ENCODE results near the gene GIT1.

Gene GIT1

DNA sequence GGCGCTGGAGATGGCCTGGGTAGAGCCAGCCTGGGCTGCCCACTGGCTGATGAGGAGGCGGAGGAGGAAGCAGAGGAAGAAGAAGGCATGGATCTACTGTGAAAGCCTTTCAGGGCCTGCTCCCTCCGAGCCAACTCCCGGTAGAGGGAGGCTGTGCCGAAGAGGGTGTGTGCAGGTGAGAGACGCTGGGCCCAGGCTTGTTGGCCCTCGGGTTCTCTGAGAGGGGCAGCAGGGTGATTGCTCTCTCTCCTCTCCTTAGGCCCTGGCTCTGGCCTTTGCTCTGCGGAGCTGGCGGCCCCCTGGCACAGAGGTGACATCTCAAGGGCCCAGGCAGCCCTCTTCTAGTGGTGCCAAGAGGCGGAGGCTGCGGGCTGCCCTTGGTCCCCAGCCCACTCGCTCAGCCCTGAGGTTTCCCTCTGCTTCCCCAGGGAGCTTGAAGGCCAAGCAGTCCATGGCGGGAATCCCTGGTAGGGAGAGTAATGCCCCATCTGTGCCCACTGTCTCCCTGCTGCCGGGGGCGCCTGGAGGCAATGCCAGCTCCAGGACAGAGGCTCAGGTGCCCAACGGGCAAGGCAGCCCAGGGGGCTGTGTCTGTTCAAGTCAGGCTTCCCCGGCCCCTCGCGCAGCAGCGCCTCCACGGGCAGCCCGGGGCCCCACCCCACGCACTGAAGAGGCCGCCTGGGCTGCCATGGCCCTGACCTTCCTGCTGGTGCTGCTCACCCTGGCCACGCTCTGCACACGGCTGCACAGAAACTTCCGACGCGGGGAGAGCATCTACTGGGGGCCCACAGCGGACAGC lies 17.4 kb downstream of the GIT1 start:
- TF ChIP-seq, protein P1, sequence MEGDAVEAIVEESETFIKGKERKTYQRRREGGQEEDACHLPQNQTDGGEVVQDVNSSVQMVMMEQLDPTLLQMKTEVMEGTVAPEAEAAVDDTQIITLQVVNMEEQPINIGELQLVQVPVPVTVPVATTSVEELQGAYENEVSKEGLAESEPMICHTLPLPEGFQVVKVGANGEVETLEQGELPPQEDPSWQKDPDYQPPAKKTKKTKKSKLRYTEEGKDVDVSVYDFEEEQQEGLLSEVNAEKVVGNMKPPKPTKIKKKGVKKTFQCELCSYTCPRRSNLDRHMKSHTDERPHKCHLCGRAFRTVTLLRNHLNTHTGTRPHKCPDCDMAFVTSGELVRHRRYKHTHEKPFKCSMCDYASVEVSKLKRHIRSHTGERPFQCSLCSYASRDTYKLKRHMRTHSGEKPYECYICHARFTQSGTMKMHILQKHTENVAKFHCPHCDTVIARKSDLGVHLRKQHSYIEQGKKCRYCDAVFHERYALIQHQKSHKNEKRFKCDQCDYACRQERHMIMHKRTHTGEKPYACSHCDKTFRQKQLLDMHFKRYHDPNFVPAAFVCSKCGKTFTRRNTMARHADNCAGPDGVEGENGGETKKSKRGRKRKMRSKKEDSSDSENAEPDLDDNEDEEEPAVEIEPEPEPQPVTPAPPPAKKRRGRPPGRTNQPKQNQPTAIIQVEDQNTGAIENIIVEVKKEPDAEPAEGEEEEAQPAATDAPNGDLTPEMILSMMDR (IDR thresholded peaks at IDR 0.05; ENCODE audit: control insufficient read depth, insufficient read depth, low read depth, low read length, missing control alignments) = no peak
- H3K4me3 ChIP-seq (ENCODE audit: control insufficient read depth, low read depth, low read length) = no peak overlapping the region; the same call in 1 of the 2 replicates
- no peak for DNase-seq (ENCODE audit: low read depth)

DNA sequence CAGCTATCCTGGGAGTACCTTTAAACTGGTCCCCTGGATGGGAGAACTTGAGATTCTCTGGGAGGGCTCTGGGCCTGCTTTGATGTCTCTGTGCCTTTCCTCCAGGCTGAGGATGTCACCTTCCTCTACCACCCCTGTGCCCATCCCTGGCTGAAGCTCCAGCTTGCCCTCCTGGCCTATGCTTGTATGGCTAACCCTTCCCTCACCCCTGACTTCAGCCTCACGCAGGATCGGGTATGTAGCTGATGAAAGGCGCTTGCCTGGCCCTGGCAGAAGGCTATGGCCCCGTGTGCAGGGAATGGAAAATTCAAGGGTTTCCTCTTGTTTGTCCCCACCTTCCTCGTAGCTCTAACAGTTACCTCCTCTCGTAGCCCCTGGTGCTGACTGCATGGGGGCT lies 18.0 kb downstream of the GIT1 start:
- TF ChIP-seq, protein P1 (IDR thresholded peaks at IDR 0.05; ENCODE audit: control insufficient read depth, insufficient read depth, low read depth, low read length, missing control alignments) = no peak
- no peak overlapping the region for H3K4me3 ChIP-seq (ENCODE audit: control insufficient read depth, low read depth, low read length)
- no peak for DNase-seq (ENCODE audit: low read depth)

GRCh38 chr17:29570521-29570920 lies 18.9 kb downstream of the GIT1 start:
- no peak overlapping the region for H3K4me3 ChIP-seq (ENCODE audit: control insufficient read depth, low read depth, low read length)
- no peak for DNase-seq (ENCODE audit: low read depth)
- TF ChIP-seq, protein P1 (IDR thresholded peaks at IDR 0.05; ENCODE audit: control insufficient read depth, insufficient read depth, low read depth, low read length, missing control alignments) = no peak

DNA sequence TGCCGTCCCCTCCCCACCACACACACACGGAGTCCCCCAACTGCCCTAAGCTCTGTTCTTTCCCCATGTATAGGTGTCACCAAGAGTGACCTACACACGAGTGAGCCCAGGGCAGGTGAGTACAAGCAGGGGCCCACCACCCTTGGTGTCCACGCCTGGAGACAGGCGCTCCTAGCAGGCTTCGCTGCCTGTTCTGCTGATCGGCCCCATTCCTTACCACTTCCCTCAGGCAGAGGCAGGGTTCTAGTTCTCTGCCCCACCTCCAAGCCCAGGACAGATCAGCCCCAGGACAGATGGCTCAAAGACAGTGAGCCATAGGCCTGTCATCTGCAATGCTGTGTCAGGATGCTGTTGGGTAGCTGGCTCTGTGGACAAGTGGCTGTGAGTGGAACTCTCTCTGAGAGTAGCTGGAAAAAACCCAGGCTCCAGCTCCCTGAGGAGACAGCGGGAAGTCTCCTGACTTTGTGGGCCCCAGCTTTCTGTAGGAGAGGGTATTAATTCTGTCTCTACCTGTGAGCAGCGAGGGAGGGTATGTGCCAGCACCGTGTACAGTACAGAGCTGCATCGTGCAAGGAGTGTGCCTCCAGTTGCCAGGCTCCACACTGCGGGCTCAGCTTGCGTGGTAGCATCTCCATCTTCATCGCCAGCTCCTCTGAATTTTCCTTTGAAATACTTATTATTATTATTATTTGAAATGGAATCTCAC lies 20.1 kb downstream of the GIT1 start:
- TF ChIP-seq, protein P1 (IDR thresholded peaks at IDR 0.05; ENCODE audit: control insufficient read depth, insufficient read depth, low read depth, low read length, missing control alignments) = no peak
- no peak for DNase-seq (ENCODE audit: low read depth)
- H3K4me3 ChIP-seq (ENCODE audit: control insufficient read depth, low read depth, low read length) = peak overlapping the region; percentile 77

- H3K4me3 ChIP-seq (ENCODE audit: control insufficient read depth, low read depth, low read length) = peak within 1 kb of the TSS; percentile 77
- DNase-seq (ENCODE audit: low read depth) = no peak
- TF ChIP-seq, protein P1 (IDR thresholded peaks at IDR 0.05; ENCODE audit: control insufficient read depth, insufficient read depth, low read depth, low read length, missing control alignments) = no peak
Measured at GRCh38 chr17:29568331-29569244, 20.9 kb downstream of the GIT1 start, which contains the start of gene TP53I13. TP53I13 (plus strand) TSS chr17:29568701; CDS start chr17:29568759, 58 bp downstream.
